B cell (primary cell): ENCODE measurements around the gene VAV3.

ENCODE experiments used
- CTCF ChIP-seq: fragments of 200-600 bp; IDR thresholded peaks from one replicate; pipeline ENCODE4 v1.8.0; 2022; ENCODE audit warnings: antibody characterized with exemption, mild to moderate bottlenecking
- EZH2 ChIP-seq: IDR thresholded peaks from 2 replicates; pipeline ENCODE4 v1.6.1; 2012; ENCODE audit warnings: borderline replicate concordance, low read depth, mild to moderate bottlenecking, moderate library complexity, low read length; ENCODE audit not compliant: insufficient read depth, poor library complexity, severe bottlenecking

- TF ChIP-seq CTCF (no peak), EZH2 (no peak)
These were observed 438.3 kb downstream of the VAV3 start for GRCh38 chr1:107526524-107527198.
